Posterior vena cava (tissue), 2 donors: ENCODE data around the gene PRUNE1. TPM values are rescaled to one million over a fixed set of nuclear protein-coding genes. Genes with fewer than 3 reads are reported as not detected.

Experiments
- DNase-seq: peaks from one replicate; pipeline ENCODE4 v3.0.0-alpha.2; 2020; ENCODE audit warnings: low spot score
- intact Hi-C, 2 donors: fragments of 100-400 bp; cut with DNase I; formaldehyde crosslinking; loops; one replicate each; pipeline versions ENCODE4 v1.14.1 to v1.14.2; 2022 to 2023
- total RNA-seq, 2 donors: library from RNA; stranded (reverse); fragmentation: NEBNext Ultra II Directional; extraction: Animal tissue kit (Norgen Biotek cat#: 25700); gene quantifications; one replicate each; pipeline ENCODE4 v1.2.1, GENCODE V29; 2021
- donor health status: DM: yes; HTN: yes; CAD: no.
- donor health status: DM: yes; HTN: yes; CAD: no.

Gene PRUNE1
- total RNA-seq, 2 donors from 2014 or later, result 15.5 to 17.4 TPM

- no peak for DNase-seq
- intact Hi-C loops, result no loop called here
Measured at GRCh38 chr1:151061704-151062103, 53.5 kb downstream of the PRUNE1 start.

DNA sequence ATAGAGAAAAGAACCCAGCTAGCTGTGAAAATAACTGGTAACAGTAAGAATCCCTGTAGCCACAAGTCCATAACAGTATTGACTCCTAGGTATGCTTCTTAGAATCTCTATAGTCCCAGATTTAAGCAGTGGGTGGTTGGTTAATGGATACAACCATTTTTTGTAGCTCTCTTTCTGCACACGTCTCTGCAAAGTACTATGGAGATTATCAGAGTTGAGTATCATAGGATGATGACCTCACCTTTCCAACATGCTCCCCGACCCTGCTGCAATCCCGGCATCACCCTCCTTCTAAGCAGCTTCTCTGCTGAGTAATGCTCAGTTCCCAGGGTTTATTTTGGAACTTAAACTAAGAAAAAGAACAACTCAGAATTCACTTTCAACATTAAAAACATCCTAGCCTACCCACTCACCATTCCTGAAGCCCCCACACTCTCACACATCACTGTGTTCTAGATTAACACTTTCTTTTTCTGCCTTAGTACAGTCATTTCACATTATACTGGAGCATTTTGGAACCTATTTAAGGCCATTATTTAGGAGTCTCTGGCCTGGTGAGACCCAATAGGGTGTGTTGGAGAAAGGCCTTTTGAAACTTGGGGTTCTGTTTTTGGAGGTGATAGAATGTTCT lies 54.6 kb downstream of the PRUNE1 start:
- DNase-seq, result no peak
- intact Hi-C loops, result no loop called here

- intact Hi-C loops, result no loop called here
- DNase-seq, result no peak
Measured at GRCh38 chr1:151065089-151065645, 56.9 kb downstream of the PRUNE1 start.

- intact Hi-C loops, result no loop called here
Measured at GRCh38 chr1:151067185-151067584, 58.9 kb downstream of the PRUNE1 start.

GRCh38 chr1:151069103-151069486 lies 60.8 kb downstream of the PRUNE1 start:
- intact Hi-C loops, result no loop called here
- no peak for DNase-seq

More at GRCh38 chr1:151067185-151067584, 58.9 kb downstream of the PRUNE1 start:
- no peak for DNase-seq

GRCh38 chr1:151070474-151071276 lies 62.4 kb downstream of the PRUNE1 start, which contains the start of gene GABPB2:
Gene GABPB2 (plus strand): TSS chr1:151070761. CDS start chr1:151088190, 17,429 bp downstream.
- intact Hi-C loops, result no loop called here
- DNase-seq, result peak; percentile 97

DNA sequence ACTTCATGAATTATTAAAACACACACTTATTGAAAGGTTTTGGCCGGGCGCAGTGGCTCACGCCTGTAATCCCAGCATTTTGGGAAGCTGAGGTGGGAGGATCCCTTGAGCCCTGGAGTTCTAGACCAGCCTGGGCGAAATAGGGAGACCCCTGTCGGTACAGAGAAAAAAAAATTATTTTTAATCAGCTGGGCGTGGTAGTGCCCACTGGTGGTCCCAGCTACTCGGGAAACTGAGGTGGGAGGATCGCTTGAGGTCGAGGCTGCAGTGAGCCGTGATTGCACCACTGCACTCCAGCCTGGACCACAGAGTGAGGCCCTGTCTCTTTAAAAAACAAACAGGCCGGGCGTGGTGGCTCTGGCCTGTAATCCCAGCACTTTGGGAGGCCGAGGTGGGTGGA lies 64.0 kb downstream of the PRUNE1 start:
- no peak for DNase-seq
- intact Hi-C loops, result no loop called here

Other genes with a start within 250 kb of the PRUNE1 start
- 10 to 100 TPM; 50.2 to 89.2 TPM for gene CTSS, start 242.7 kb upstream of the PRUNE1 start, total RNA-seq
- gene CTSK, start 200.2 kb upstream of the PRUNE1 start, total RNA-seq, result 100 to 1,000 TPM; 136 to 183 TPM
- 10 to 100 TPM; 47.3 to 51.2 TPM for gene ARNT, start 131.8 kb upstream of the PRUNE1 start, total RNA-seq
- not detected for gene CTXND2, start 121.3 kb upstream of the PRUNE1 start, total RNA-seq
- gene SETDB1, start 82.1 kb upstream of the PRUNE1 start, total RNA-seq, result 10 to 100 TPM; 26.4 to 26.8 TPM
- gene CERS2, start 33.6 kb upstream of the PRUNE1 start, total RNA-seq, result 100 to 1,000 TPM; 112 to 133 TPM
- under 1 TPM in 1 of 2 donors, not detected in 1; 0.19 TPM for gene ANXA9, start 26.2 kb upstream of the PRUNE1 start, total RNA-seq
- gene MINDY1, start 1.5 kb upstream of the PRUNE1 start, total RNA-seq, result 10 to 100 TPM; 17.3 to 17.8 TPM
- gene BNIPL, start 28.1 kb downstream of the PRUNE1 start, total RNA-seq, result under 1 TPM; 0.33 to 0.93 TPM
- 1 to 10 TPM; 3.3 to 4.6 TPM for gene C1orf56, start 39.3 kb downstream of the PRUNE1 start, total RNA-seq
- gene CDC42SE1, start 51.2 kb downstream of the PRUNE1 start, total RNA-seq, result 10 to 100 TPM; 65.7 to 68.2 TPM
- 1 to 10 TPM; 2.0 to 3.2 TPM for gene MLLT11, start 51.9 kb downstream of the PRUNE1 start, total RNA-seq
- 10 to 100 TPM; 14.6 to 18.2 TPM for gene GABPB2, start 62.3 kb downstream of the PRUNE1 start, total RNA-seq
- gene SEMA6C, start 138.2 kb downstream of the PRUNE1 start, total RNA-seq, result 10 to 100 TPM in 1 of 2 donors, 1 to 10 TPM in 1; 6.9 to 10.1 TPM
- 1 to 10 TPM; 3.0 to 4.2 TPM for gene TNFAIP8L2, start 148.2 kb downstream of the PRUNE1 start, total RNA-seq
- gene LYSMD1, start 157.5 kb downstream of the PRUNE1 start, total RNA-seq, result 1 to 10 TPM; 6.6 to 7.0 TPM
- gene SCNM1, start 157.7 kb downstream of the PRUNE1 start, total RNA-seq, result 10 to 100 TPM; 26.5 to 27.0 TPM
- under 1 TPM in 1 of 2 donors, not detected in 1; 0.88 TPM for gene TMOD4, start 167.5 kb downstream of the PRUNE1 start, total RNA-seq
- 10 to 100 TPM; 28.4 to 38.5 TPM for gene VPS72, start 181.7 kb downstream of the PRUNE1 start, total RNA-seq
- gene PIP5K1A, start 190.1 kb downstream of the PRUNE1 start, total RNA-seq, result 10 to 100 TPM; 39.1 to 41.9 TPM
- 100 to 1,000 TPM; 131 to 139 TPM for gene PSMD4, start 246.3 kb downstream of the PRUNE1 start, total RNA-seq